ENCODE measurements around the gene SPCS3.
"Not testable (repeated sequence)": the region's sequence is repeated elsewhere in the genome, so short reads cannot be mapped to it uniquely, and the experiment has no call there.

Gene SPCS3

DNA sequence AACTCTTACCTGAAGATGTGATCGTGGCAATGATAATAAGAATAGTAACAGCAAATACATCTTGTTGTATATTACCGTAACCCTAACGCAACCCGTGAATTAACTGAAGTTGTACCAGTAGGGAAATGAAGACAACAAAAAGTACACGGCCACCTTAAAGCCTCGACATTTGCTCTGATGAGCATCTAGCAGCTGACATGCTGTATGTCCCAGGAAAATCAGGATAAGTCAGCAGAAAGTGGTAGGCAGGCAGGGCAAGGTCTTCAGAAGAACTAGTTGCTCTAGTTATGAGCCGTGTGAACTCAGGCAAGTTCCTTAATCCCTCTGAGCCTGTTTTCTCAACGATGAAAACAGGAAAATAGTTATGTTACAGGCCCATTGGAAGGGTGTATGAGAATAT is 43.1 kb upstream of the SPCS3 start:
- no peak for TF ChIP-seq CTCF (IDR thresholded peaks at IDR 0.05; ENCODE audit: low read depth, low read length, missing control alignments)
- no peak for DNase-seq (ENCODE audit: low read depth)
- in situ Hi-C loops (cut with HindIII; ENCODE audit: low sequenced_read_pairs) = no loop called here
- H3K4me3 ChIP-seq (ENCODE audit: low read depth, low read length) = no peak overlapping the region

DNA sequence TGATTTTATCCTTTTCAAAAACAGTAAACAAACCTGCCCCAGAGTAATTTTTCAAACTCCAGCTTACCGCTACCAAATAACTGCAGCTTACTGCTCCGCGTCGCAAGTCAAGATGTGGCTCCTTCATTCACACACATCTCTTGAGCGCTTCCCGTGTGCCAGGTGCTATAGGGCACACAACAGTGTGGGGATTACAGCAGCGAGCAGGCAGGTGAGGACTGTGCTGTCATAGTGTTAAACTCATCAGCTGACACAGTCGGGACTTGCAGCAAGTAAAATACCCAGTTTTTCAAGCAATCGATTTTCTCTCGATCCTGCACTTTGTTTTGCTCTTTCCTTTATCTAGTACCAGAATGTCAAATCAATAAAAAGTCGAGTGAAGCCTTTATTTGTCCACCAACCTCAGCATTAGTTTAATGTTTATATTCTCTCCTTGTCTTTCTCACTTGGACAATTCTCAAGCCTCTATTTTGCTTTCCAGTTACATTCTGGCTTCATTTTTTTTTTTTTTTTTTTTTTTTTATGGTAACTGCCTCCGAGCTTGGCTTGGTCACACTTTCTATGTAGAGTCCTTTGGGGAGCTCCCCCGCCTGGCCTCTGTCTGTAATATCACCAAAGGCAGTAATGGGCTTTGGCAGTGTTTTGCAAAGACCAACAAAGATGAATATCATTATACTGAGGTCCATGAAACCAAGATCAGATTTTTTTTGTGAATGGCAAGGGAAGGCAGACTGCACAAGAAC is 42.4 kb upstream of the SPCS3 start:
- in situ Hi-C loops (cut with HindIII; ENCODE audit: low sequenced_read_pairs) = no loop called here
- peak; percentile 74 for TF ChIP-seq CTCF (IDR thresholded peaks at IDR 0.05; ENCODE audit: low read depth, low read length, missing control alignments)
- no peak overlapping the region for H3K4me3 ChIP-seq (ENCODE audit: low read depth, low read length)
- peak; percentile 58 for DNase-seq (ENCODE audit: low read depth)

- in situ Hi-C loops (cut with HindIII; ENCODE audit: low sequenced_read_pairs); DNase-seq (ENCODE audit: low read depth); H3K4me3 ChIP-seq (ENCODE audit: low read depth, low read length): not testable (repeated sequence)
Observed at GRCh38 chr4:176279560-176279959, 40.2 kb upstream of the SPCS3 start.

- TF ChIP-seq CTCF (IDR thresholded peaks at IDR 0.05; ENCODE audit: low read depth, low read length, missing control alignments) = no peak
- in situ Hi-C loops (cut with HindIII; ENCODE audit: low sequenced_read_pairs) = no loop called here
- DNase-seq (ENCODE audit: low read depth) = no peak
- H3K4me3 ChIP-seq (ENCODE audit: low read depth, low read length) = no peak overlapping the region
Observed at GRCh38 chr4:176286728-176287127, 33.0 kb upstream of the SPCS3 start.

DNA sequence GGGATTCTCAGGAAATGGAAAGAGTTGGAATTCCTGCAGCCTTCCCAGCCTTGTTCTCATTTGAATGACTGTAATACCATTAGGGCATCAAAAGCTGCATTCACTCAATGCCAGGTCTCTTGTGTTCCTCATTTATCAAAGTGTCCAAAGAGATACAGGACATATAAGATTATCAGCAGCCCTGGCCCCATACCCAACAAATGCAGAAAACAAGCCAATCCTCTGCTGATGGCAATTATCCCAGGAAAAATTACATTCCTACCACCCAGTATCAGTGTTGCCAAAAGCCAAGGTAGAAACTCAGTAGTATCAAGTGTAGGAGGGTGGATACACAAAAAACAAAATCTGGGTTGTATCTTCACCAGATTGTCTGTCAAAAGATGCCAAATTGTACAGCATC is 32.2 kb upstream of the SPCS3 start:
- no peak for DNase-seq (ENCODE audit: low read depth)
- H3K4me3 ChIP-seq (ENCODE audit: low read depth, low read length) = no peak overlapping the region
- in situ Hi-C loops (cut with HindIII; ENCODE audit: low sequenced_read_pairs) = no loop called here
- TF ChIP-seq CTCF (IDR thresholded peaks at IDR 0.05; ENCODE audit: low read depth, low read length, missing control alignments) = no peak

DNA sequence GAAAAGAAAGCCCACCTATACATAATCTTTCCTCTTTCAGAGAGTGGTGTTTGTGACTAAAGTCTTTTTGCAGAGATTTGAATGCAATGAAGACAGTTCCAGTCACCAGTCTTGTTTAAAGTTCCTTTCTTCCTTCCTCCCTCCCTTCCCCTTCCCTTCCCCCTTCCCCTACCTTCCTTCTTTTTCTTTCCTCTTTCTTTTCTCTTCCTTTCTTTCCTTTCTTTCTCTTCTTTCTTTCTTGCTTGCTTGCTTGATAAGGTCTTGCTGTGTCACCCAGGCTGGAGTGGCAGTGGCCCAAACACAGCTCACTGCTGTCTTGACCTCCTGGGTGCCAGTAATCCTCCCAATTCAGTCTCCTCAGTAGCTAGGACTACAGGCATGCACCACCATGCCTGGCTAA is 31.7 kb upstream of the SPCS3 start:
- no peak for TF ChIP-seq CTCF (IDR thresholded peaks at IDR 0.05; ENCODE audit: low read depth, low read length, missing control alignments)
- in situ Hi-C loops (cut with HindIII; ENCODE audit: low sequenced_read_pairs) = no loop called here

GRCh38 chr4:176289561-176289960 is 30.2 kb upstream of the SPCS3 start:
- no peak overlapping the region for H3K4me3 ChIP-seq (ENCODE audit: low read depth, low read length)
- DNase-seq (ENCODE audit: low read depth) = no peak
- TF ChIP-seq CTCF (IDR thresholded peaks at IDR 0.05; ENCODE audit: low read depth, low read length, missing control alignments) = no peak
- in situ Hi-C loops (cut with HindIII; ENCODE audit: low sequenced_read_pairs) = no loop called here

More for the DNA sequence above, 31.7 kb upstream of the SPCS3 start:
- DNase-seq (ENCODE audit: low read depth) = no peak
- no peak overlapping the region for H3K4me3 ChIP-seq (ENCODE audit: low read depth, low read length)

All from astrocyte of the cerebellum (primary cell).